Thyroid gland (tissue), 4 donors: ENCODE measurements around the gene NUDT11.

Source experiments
- CTCF ChIP-seq, 6 experiments: fragments of 200-600 bp in 3 of 6; fragments of 450-650 bp in 3 of 6; sonication (generic) in 3 of 6; IDR thresholded peaks; one replicate each; pipeline ENCODE4 v1.5.1; 2016 to 2019; ENCODE audit warnings: antibody characterized with exemption in 6 of 6, mild to moderate bottlenecking in 2 of 6, inconsistent platforms in 1 of 6, moderate library complexity in 1 of 6
- POLR2A ChIP-seq, 2 donors: fragments of 450-650 bp; IDR thresholded peaks; one replicate each; pipeline ENCODE4 v1.6.1; 2017; ENCODE audit warnings: antibody characterized with exemption in 2 of 2, mild to moderate bottlenecking in 2 of 2, moderate library complexity in 1 of 2

- no peak for TF ChIP-seq POLR2A (IDR thresholded peaks at IDR 0.05)
- TF ChIP-seq CTCF (IDR thresholded peaks at IDR 0.05) = no peak
Observed at GRCh38 chrX:51476930-51477329, 19.5 kb downstream of the NUDT11 start.
